GM23248 (cell line): ENCODE data around the gene PIP4K2A. TPM values are rescaled to one million over a fixed set of nuclear protein-coding genes. Genes with fewer than 3 reads are reported as not detected.
A peak's percentile ranks its signal among the peaks of the same experiment; 100 is the strongest.

ENCODE experiments used
- DNase-seq: peaks from one replicate; pipeline ENCODE4 v3.0.0-alpha.2; 2015
- H2AFZ ChIP-seq: fragments of 200-600 bp; sonication (generic); 2 replicates; pipeline ENCODE4 v1.6.1; 2016; ENCODE audit warnings: antibody characterized with exemption
- H3F3A ChIP-seq: fragments of 200-600 bp; sonication (generic); 2 replicates; pipeline ENCODE4 v1.6.1; 2016; ENCODE audit warnings: mild to moderate bottlenecking, antibody characterized with exemption, mixed run types; ENCODE audit not compliant: insufficient read depth
- H3K27ac ChIP-seq: fragments of 200-600 bp; sonication (generic); 2 replicates; pipeline ENCODE4 v1.5.1; 2016; ENCODE audit warnings: mild to moderate bottlenecking
- H3K27me3 ChIP-seq: fragments of 200-600 bp; sonication (generic); replicated peaks from 2 replicates; pipeline ENCODE4 v1.6.1; 2016; ENCODE audit warnings: mild to moderate bottlenecking; ENCODE audit not compliant: insufficient read depth
- H3K36me3 ChIP-seq: fragments of 200-600 bp; sonication (generic); 2 replicates; pipeline ENCODE4 v1.6.1; 2016; ENCODE audit warnings: low read depth, mild to moderate bottlenecking
- H3K4me1 ChIP-seq: fragments of 200-600 bp; sonication (generic); 2 replicates; pipeline ENCODE4 v1.6.1; 2016; ENCODE audit warnings: mild to moderate bottlenecking; ENCODE audit not compliant: insufficient read depth
- H3K4me2 ChIP-seq: fragments of 200-600 bp; sonication (generic); one replicate; pipeline ENCODE4 v1.6.1; 2016; ENCODE audit warnings: mild to moderate bottlenecking; ENCODE audit not compliant: unreplicated experiment
- H3K4me3 ChIP-seq: fragments of 200-600 bp; sonication (generic); 2 replicates; pipeline ENCODE4 v1.5.1; 2016; ENCODE audit warnings: mild to moderate bottlenecking
- H3K79me2 ChIP-seq: fragments of 200-600 bp; sonication (generic); 2 replicates; pipeline ENCODE4 v1.6.1; 2016; ENCODE audit warnings: mild to moderate bottlenecking; ENCODE audit not compliant: insufficient read depth
- H3K9ac ChIP-seq: fragments of 200-600 bp; sonication (generic); 2 replicates; pipeline ENCODE4 v1.6.1; 2016; ENCODE audit warnings: mild to moderate bottlenecking
- H3K9me2 ChIP-seq: fragments of 200-600 bp; sonication (generic); 2 replicates; pipeline ENCODE4 v1.6.1; 2016; ENCODE audit warnings: mixed run types, mild to moderate bottlenecking, moderate library complexity; ENCODE audit not compliant: insufficient read depth
- H3K9me3 ChIP-seq: fragments of 200-600 bp; sonication (generic); one replicate; pipeline ENCODE4 v1.6.1; 2017; ENCODE audit warnings: low read depth
- H4K20me1 ChIP-seq: fragments of 200-600 bp; sonication (generic); 2 replicates; pipeline ENCODE4 v1.6.0; 2016; ENCODE audit not compliant: insufficient read depth
- EZH2 ChIP-seq: fragments of 200-600 bp; sonication (generic); IDR thresholded peaks from 2 replicates; pipeline ENCODE4 v1.6.1; 2018; ENCODE audit warnings: antibody characterized with exemption, mild to moderate bottlenecking; ENCODE audit not compliant: insufficient read depth, poor library complexity, severe bottlenecking
- EZH2phosphoT487 ChIP-seq: fragments of 200-600 bp; sonication (generic); IDR thresholded peaks from 2 replicates; pipeline ENCODE4 v1.6.1; 2018; ENCODE audit warnings: antibody characterized with exemption, moderate library complexity, mild to moderate bottlenecking, low read depth; ENCODE audit not compliant: insufficient read depth
- WGBS, 2 experiments: methylation state at CpG; one replicate each; pipeline ENCODE4 v1.1.6; 2015 to 2017; ENCODE audit warnings: low lambda C conversion rate in 2 of 2, low coverage in 1 of 2; ENCODE audit errors: missing lambda C conversion rate in 2 of 2; 5-methylcytosine and 5-hydroxymethylcytosine counted together
- in situ Hi-C: fragments of 300-500 bp; cut with MboI; formaldehyde crosslinking; loops from 2 replicates; pipeline ENCODE4 v1.15.0; 2020
- polyA plus RNA-seq: library from polyadenylated mRNA; unstranded; fragments of >200 nt; fragmentation: Nextera tagmentation; extraction: Ambion mirVana; gene quantifications from 2 replicates; pipeline ENCODE4 v1.2.1, GENCODE V29; 2016
- total RNA-seq: library from RNA; depleted of rRNA; stranded (reverse); fragments of >200 nt; shearing (Covaris generic); gene quantifications from 2 replicates; pipeline ENCODE4 v1.2.3, GENCODE V29; 2014

The PIP4K2A gene
- total and polyA plus RNA-seq, 2 experiments from 2014 or later: 19.8 to 26.9 TPM

- no peak for DNase-seq
- in situ Hi-C loops: no loop called here
- Histone ChIP-seq H3K27me3 (no peaks in the 10 kb centered on the region), H3K79me2 (peaks cover 54% of the 10 kb centered on the region), H3K4me1 (peaks cover 15% of the 10 kb centered on the region), H3K9me2 (no peaks in the 10 kb centered on the region), H3K27ac (no peak overlapping the region), H3K9ac (no peak overlapping the region), H2AFZ (no peak overlapping the region), H3F3A (peaks cover 4% of the 10 kb centered on the region), H4K20me1 (no peaks in the 10 kb centered on the region), H3K4me2 (no peak overlapping the region), H3K4me3 (no peak overlapping the region), H3K36me3 (no peaks in the 10 kb centered on the region), H3K9me3 (no peaks in the 10 kb centered on the region)
- TF ChIP-seq EZH2phosphoT487 (no peak), EZH2 (no peak)
- 63 to 65% methylated on average over 6 of the region's 6 CpGs for WGBS, 2 experiments
Observed at GRCh38 chr10:22609719-22610465, 104.5 kb downstream of the PIP4K2A start.

- WGBS, 2 experiments: 54 to 63% methylated on average over 2 of the region's 2 CpGs
- Histone ChIP-seq H3K9me3 (no peaks in the 10 kb centered on the region), H3F3A (peaks cover 4% of the 10 kb centered on the region)
Observed at GRCh38 chr10:22609251-22609650, 105.1 kb downstream of the PIP4K2A start.

GRCh38 chr10:22607261-22607660 lies 107.1 kb downstream of the PIP4K2A start:
- no peak for TF ChIP-seq EZH2
- no peak for TF ChIP-seq EZH2phosphoT487
- no peak overlapping the region for H2AFZ ChIP-seq
- no peak overlapping the region for H3K4me3 ChIP-seq
- no peaks in the 10 kb centered on the region for H3K9me2 ChIP-seq
- H3K9ac ChIP-seq: no peak overlapping the region
- DNase-seq: no peak
- no peak overlapping the region for H3K4me2 ChIP-seq
- peaks cover 17% of the 10 kb centered on the region for H3K4me1 ChIP-seq
- no peaks in the 10 kb centered on the region for H4K20me1 ChIP-seq
- H3K79me2 ChIP-seq: peaks cover 44% of the 10 kb centered on the region
- H3K9me3 ChIP-seq: no peaks in the 10 kb centered on the region
- H3K27ac ChIP-seq: no peak overlapping the region
- in situ Hi-C loops: no loop called here
- peaks cover 4% of the 10 kb centered on the region for H3F3A ChIP-seq
- H3K27me3 ChIP-seq: no peaks in the 10 kb centered on the region
- no peaks in the 10 kb centered on the region for H3K36me3 ChIP-seq
- 30 to 34% methylated on average over 3 of the region's 3 CpGs for WGBS, 2 experiments

More at GRCh38 chr10:22609251-22609650, 105.1 kb downstream of the PIP4K2A start:
- Histone ChIP-seq H3K27ac (no peak overlapping the region), H3K4me1 (peaks cover 17% of the 10 kb centered on the region), H3K36me3 (no peaks in the 10 kb centered on the region), H3K79me2 (peaks cover 54% of the 10 kb centered on the region), H3K9me2 (no peaks in the 10 kb centered on the region), H4K20me1 (no peaks in the 10 kb centered on the region), H2AFZ (no peak overlapping the region), H3K4me2 (no peak overlapping the region), H3K27me3 (no peaks in the 10 kb centered on the region), H3K4me3 (no peak overlapping the region), H3K9ac (no peak overlapping the region)
- in situ Hi-C loops: no loop called here
- TF ChIP-seq EZH2 (no peak), EZH2phosphoT487 (no peak)
- no peak for DNase-seq

DNA sequence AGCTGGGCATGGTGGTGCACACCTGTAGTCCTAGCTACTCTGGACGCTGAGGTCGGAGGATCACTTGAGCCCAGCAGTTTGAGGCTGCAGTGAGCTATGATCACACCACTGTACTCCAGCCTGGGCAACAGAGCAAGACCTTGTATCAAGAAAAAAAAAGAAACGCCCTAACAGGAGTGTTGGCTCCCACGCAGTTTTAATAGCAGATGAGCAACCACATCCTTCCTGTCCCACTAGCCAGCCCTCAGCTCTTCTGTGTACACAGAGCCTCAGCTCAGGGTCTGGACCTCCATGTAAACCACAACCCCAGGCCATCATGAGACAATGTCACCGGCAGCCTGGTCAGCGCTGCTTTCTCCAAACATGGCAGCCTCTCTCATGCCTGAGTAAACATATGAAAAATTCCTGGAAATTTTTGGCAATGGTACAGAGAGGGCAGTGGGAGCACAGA lies 108.2 kb downstream of the PIP4K2A start:
- Histone ChIP-seq H4K20me1 (no peaks in the 10 kb centered on the region), H3K4me2 (no peak overlapping the region), H2AFZ (no peak overlapping the region), H3K27ac (no peak overlapping the region), H3F3A (peaks cover 4% of the 10 kb centered on the region), H3K9me2 (no peaks in the 10 kb centered on the region), H3K4me3 (no peak overlapping the region), H3K9ac (no peak overlapping the region), H3K27me3 (no peaks in the 10 kb centered on the region), H3K36me3 (no peaks in the 10 kb centered on the region), H3K79me2 (peaks cover 35% of the 10 kb centered on the region), H3K4me1 (peaks cover 17% of the 10 kb centered on the region), H3K9me3 (no peaks in the 10 kb centered on the region)
- TF ChIP-seq EZH2 (no peak), EZH2phosphoT487 (no peak)
- in situ Hi-C loops: no loop called here
- DNase-seq: peak; percentile 51
- 81% methylated on average over 6 of the region's 6 CpGs for WGBS, 2 experiments
